GM12873 (cell line): ENCODE data around the gene GSE1.

Experiments used
- CTCF ChIP-seq: IDR thresholded peaks from 2 replicates; pipeline ENCODE4 v1.5.1; 2012; ENCODE audit warnings: low read depth, mild to moderate bottlenecking, moderate library complexity, low read length, control low read depth; ENCODE audit not compliant: insufficient read depth; ENCODE audit errors: missing control alignments

The GSE1 gene

GRCh38 chr16:85664580-85665372, 51.7 kb downstream of the GSE1 start:
- TF ChIP-seq CTCF: no peak

- no peak for TF ChIP-seq CTCF
Measured at GRCh38 chr16:85665373-85665740, 52.2 kb downstream of the GSE1 start.

DNA sequence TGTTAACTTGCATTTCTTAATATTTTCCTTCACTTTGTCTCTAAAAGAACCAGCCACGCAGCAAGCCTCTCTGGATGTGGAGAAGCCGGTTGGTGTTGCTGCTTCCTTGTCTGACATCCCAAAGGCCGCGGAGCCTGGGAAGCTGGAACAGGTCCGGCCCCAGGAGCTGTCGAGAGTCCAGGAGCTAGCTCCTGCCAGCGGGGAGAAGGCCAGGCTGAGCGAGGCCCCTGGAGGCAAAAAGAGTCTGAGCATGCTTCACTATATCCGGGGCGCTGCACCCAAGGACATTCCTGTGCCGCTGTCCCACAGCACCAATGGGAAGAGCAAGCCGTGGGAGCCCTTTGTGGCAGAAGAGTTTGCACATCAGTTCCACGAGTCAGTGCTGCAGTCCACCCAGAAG, 52.8 kb downstream of the GSE1 start:
- TF ChIP-seq CTCF: no peak

DNA sequence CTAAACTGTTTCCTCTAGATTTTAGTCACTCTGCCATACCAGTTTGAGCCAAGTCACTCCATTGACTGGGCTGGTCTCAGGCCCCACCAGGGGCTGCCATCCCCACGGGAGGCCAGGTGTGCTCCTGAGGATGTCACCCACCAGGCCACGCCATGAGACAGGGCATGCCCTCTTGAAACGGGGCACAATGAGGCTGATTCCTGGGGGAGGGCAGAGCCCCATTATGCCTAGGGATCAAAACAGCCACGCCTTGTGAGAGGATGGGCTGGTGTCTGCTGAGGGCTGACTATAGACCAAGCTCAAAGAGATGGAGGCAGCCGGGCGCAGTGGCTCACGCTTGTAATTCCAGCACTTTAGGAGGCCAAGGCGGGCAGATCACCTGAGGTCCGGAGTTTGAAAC, 54.1 kb downstream of the GSE1 start:
- TF ChIP-seq CTCF: no peak

DNA sequence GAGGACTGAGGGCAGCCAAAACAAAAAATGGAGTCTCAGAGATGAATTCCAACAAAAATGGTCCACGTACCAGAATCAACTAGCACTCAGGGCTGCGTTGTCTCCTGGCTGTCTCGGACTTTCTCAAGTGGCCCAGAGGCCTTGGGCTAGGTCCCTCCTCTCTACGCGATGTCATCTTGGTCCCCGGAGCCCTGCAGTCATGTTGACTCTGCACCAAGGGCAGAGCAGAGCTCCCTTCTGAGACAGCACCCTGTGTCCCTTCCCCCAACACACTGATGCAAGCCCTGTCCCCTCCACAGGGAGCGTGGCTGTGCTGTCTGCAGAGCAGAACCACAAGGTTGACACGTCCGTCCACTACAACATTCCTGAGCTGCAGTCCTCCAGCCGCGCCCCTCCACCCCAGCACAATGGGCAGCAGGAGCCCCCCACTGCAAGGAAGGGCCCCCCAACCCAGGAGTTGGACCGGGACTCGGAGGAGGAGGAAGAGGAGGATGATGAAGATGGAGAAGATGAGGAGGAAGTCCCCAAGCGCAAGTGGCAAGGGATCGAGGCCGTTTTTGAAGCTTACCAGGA, 54.8 kb downstream of the GSE1 start:
- TF ChIP-seq CTCF: no peak

- no peak for TF ChIP-seq CTCF
Measured at GRCh38 chr16:85668676-85669424, 55.7 kb downstream of the GSE1 start.

DNA sequence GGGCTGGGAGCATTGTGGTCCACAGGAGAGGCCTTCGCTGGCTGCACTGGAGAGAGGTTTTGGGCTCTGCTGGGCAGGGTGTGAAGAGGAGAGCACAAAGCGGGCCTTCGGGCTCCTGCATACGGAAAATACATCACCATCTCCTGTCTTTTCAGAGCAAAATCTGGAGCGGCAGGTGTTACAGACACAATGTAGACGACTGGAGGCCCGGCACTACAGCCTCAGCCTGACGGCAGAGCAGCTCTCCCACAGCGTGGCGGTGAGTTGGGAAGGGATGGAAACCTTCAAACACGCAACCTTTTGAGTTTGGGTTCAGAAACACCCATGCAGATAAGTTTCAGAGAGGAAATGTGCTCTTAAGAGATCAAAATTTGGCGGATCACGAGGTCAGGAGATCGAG, 57.7 kb downstream of the GSE1 start:
- TF ChIP-seq CTCF: no peak
